Ramos (cell line): Measurements from ENCODE around the gene DUSP16.
"Not testable (repeated sequence)": the region's sequence is repeated elsewhere in the genome, so short reads cannot be mapped to it uniquely, and the experiment has no call there.

Source experiments
- in situ Hi-C: fragments of 300-500 bp; cut with MboI; formaldehyde crosslinking; loops from one replicate; pipeline ENCODE4 v1.14.3; 2022; ENCODE audit warnings: low sequenced_read_pairs; ENCODE audit not compliant: unreplicated experiment

The DUSP16 gene

DNA sequence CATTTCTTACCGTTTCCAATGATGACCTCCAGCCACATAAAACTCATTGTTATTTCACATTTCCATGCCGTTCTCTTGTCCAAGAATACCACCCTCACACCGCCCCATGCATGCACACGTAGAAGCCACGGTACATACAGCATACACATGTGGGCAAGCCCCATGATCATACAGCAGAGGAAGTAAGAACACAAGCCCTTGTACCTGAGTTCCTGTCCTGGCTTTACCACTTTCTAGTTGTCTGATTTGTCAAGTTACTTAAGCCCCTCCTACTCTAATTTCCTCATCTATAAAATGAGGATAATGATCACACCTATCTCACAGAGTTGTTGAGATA is 59.9 kb downstream of the DUSP16 start:
- in situ Hi-C loops: no loop called here

DNA sequence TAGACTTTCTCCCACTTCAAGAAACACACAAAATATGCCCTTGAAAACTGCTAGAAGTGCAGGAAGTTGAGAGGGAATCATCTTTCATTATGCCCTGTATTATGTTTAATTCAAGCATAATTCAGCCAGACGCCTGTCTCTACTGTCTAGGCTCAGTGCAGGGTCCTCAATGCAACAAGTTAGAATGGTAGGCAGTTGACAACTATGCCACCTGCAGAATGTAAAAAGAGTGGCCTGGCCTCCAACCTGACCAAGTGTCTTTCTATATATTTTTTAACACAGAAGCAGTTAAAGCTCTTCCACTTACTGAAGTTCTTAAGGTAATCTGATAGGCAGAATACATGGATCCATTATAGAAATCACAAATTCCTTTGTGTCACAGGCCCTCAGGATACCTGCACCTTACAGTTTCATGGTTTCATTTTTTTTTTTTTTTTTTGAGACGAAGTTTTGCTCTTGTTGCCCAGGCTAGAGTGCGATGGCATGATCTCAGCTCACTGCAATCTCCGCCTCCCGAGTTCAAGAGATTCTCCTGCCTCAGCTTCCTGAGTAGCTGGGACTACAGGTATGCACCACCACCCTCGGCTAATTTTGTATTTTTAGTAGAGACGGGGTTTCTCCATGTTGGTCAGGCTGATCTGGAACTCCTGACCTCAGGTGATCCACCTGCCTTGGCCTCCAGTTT is 60.4 kb downstream of the DUSP16 start:
- in situ Hi-C loops: not testable (repeated sequence)

- in situ Hi-C loops: no loop called here
Observed at GRCh38 chr12:12501121-12501520, 61.5 kb downstream of the DUSP16 start.

DNA sequence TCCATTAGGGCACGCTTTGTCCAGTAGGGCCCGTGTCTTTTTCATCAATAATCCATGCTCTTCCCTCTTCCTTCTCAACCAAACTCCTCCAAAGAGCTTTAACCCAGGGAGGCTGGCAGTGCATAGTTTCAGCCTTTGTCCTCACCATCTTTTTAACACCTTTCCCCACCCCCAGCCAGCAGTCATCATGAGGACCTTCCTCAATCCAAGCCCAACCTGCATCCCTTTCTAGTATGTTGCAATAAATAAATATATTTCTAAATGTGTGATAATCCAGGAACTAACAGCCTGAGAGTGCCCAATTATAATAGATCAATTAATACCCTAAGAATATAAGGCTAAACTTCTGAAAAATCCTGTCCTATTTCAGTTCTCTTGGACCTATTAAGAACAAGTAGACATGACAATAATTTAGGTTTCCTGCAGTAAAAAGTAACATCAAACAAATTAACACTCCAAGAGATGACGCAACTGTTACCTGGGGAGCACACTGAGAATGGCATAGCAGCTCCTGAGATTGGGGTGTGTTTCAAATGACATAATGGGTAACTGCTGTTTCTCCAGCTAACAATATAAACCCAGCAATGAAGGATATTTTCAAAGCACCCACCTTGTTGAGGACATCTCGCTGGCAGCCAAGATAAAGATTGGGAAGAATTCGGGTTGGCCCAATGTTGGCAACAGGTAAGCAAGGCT is 62.6 kb downstream of the DUSP16 start:
- in situ Hi-C loops: no loop called here

- in situ Hi-C loops: no loop called here
Observed at GRCh38 chr12:12498210-12498609, 64.5 kb downstream of the DUSP16 start.

DNA sequence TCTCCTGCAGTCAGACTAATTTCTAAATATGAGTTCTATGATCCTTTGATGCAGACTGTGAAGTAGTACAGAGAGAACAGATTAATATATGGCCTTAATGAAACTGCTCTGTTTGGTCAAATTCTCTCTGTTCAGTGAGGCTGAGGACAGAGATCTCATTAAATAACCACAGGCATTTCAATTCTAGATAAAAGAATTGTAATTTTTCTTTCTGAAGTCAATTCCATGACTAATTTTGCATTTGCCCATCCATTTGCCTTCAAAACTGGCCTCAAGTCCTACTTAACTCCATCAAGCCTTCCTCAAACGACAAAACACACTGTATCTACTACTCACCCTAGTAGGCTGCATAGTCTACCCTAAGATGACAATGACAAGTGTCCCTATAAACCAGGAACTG is 67.1 kb downstream of the DUSP16 start:
- in situ Hi-C loops: no loop called here

GRCh38 chr12:12492547-12492946 is 70.1 kb downstream of the DUSP16 start:
- in situ Hi-C loops: no loop called here

DNA sequence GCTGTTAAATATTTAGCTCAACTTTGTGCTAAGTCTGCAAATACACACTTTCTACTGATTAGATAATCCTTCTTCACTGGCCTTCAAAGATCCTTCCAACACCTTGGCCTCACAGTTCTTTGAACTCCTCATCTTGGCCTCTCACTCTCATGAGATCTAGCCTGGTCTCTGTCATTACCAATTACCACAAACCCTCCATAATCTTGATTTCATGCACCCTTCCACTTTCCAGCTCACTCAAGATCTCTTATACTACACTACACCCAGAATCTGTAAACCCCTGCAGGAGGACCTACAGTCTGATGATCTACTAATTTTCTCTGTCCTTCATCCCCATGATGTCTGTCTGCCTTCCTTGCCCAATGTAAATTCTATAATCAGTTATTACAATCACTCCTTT is 71.1 kb downstream of the DUSP16 start:
- in situ Hi-C loops: no loop called here

- in situ Hi-C loops: no loop called here
Observed at GRCh38 chr12:12488823-12489550, 73.7 kb downstream of the DUSP16 start.

DNA sequence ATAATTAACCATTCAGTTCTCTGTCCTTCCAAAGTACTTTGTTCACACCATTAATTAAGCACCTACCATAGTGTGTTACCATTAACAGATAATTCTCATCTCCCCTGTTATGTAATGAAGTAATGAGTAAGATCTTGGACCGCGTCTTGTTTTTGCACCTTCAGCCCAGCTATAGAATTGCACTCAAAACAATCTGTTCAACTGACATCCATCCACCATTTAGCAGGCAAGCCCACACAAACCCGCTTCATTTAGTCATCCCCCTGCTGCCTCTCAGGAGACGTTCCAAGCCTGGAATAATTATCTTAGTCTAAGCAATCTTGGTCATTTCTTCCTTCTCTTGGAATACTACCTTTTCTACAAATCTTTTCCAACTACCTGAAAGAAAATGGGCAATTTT is 74.4 kb downstream of the DUSP16 start:
- in situ Hi-C loops: no loop called here

- in situ Hi-C loops: no loop called here
Observed at GRCh38 chr12:12487490-12487889, 75.2 kb downstream of the DUSP16 start.

- in situ Hi-C loops: no loop called here
Observed at GRCh38 chr12:12486661-12487240, 75.9 kb downstream of the DUSP16 start.

DNA sequence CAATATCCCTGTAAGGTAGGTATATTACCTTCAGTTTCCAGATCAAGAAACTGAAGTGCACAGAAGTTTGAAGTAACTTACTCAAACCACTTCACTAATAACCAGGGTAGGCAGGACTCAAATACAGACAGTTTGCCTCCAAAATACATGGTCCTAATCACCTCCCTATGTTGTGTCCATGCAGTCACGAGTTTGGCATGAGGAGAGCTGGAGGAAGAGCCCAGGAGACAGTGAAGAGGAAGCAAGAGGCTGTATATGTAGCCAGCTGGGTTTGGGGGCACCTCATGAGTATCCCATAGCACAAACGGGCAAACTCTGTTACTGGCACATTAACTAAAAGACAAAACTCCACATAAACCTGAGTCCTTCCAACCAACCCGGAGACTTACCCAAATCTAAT is 79.2 kb downstream of the DUSP16 start:
- in situ Hi-C loops: no loop called here

DNA sequence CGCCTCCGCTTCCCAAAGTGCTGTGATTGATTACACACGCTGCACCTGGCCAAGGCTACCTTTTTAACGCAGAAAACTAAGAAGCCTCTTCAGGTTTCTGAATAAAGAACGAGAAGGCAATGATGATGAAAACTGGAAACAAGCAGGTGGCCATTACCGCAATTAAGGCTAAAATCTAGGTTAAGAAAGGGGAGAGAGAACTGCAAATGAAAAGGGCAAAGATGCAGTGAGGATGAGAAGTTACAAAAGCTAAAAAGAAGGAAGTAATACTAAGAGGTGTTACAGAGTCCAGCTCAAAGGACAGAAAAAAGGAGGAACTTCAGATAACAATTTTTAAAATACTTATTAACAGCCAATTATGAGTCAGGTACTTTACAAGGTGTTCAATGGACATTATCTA is 79.7 kb downstream of the DUSP16 start:
- in situ Hi-C loops: no loop called here

GRCh38 chr12:12482150-12482761 is 80.4 kb downstream of the DUSP16 start:
- in situ Hi-C loops: no loop called here

GRCh38 chr12:12481631-12482030 is 81.0 kb downstream of the DUSP16 start:
- in situ Hi-C loops: no loop called here

GRCh38 chr12:12480074-12480473 is 82.6 kb downstream of the DUSP16 start:
- in situ Hi-C loops: no loop called here

GRCh38 chr12:12477532-12477890 is 85.2 kb downstream of the DUSP16 start:
- in situ Hi-C loops: no loop called here

- in situ Hi-C loops: no loop called here
Observed at GRCh38 chr12:12476857-12477531, 85.7 kb downstream of the DUSP16 start.
